H1 (cell line): ENCODE results near the gene NIPSNAP2. TPM values are rescaled to one million over a fixed set of nuclear protein-coding genes. Genes with fewer than 3 reads are reported as not detected.

Source experiments
- CTCF ChIA-PET: fragments of 300-600 bp; sonication (Branson Sonifier 250); formaldehyde crosslinking; loops from one replicate; lab custom pipeline; 2021; ENCODE audit not compliant: partially characterized antibody; lab: Charles Lee
- POLR2A ChIA-PET: fragments of 300-600 bp; sonication (Branson Sonifier 250); formaldehyde crosslinking; loops from one replicate; lab custom pipeline; 2021; ENCODE audit warnings: inconsistent platforms; ENCODE audit not compliant: partially characterized antibody; lab: Charles Lee
- DNase-seq, 2 experiments: peaks; one replicate each; pipeline versions ENCODE4 v3.0.0 to v3.0.0-alpha.2; 2010 to 2022; ENCODE audit warnings: low spot score in 2 of 2, low read depth in 1 of 2, mixed read lengths in 1 of 2
- FAIRE-seq: peaks from 2 replicates; lab custom pipeline; 2011; peaks lifted over from hg19 to GRCh38; lab: Jason Lieb, UNC
- H2AFZ ChIP-seq: 2 replicates; pipeline ENCODE4 v1.8.1; 2012; ENCODE audit warnings: low read length, inconsistent platforms
- H2AK5ac ChIP-seq: 2 replicates; pipeline ENCODE4 v1.6.1; 2013; ENCODE audit warnings: low read depth, low read length
- H2BK120ac ChIP-seq: replicated peaks from 2 replicates; pipeline ENCODE3; 2013; ENCODE audit warnings: low read depth, low read length, inconsistent platforms
- H2BK12ac ChIP-seq: 2 replicates; pipeline ENCODE4 v1.6.1; 2013; ENCODE audit warnings: low read depth, low read length
- H2BK15ac ChIP-seq: 2 replicates; pipeline ENCODE4 v1.6.1; 2013; ENCODE audit warnings: low read length
- H2BK20ac ChIP-seq: 2 replicates; pipeline ENCODE4 v1.6.1; 2013; ENCODE audit warnings: low read length
- H2BK5ac ChIP-seq: 2 replicates; pipeline ENCODE4 v1.6.1; 2013; ENCODE audit warnings: low read depth, low read length
- H3K14ac ChIP-seq: 2 replicates; pipeline ENCODE4 v1.6.1; 2013; ENCODE audit warnings: inconsistent platforms; ENCODE audit not compliant: insufficient read length
- H3K18ac ChIP-seq: 2 replicates; pipeline ENCODE4 v1.6.1; 2013; ENCODE audit warnings: low read length; ENCODE audit errors: extremely low read depth
- H3K23ac ChIP-seq: 2 replicates; pipeline ENCODE4 v1.6.1; 2013; ENCODE audit warnings: inconsistent platforms; ENCODE audit not compliant: insufficient read length
- H3K23me2 ChIP-seq: 2 replicates; pipeline ENCODE4 v1.6.1; 2013; ENCODE audit warnings: low read depth, low read length
- H3K27ac ChIP-seq: 2 replicates; pipeline ENCODE4 v1.6.1; 2011; ENCODE audit warnings: low read depth, low read length, inconsistent platforms
- H3K27me3 ChIP-seq, 4 experiments: replicated peaks in 1 of 4; 1 replicate in 1 of 4; 2 replicates in 3 of 4; pipeline versions ENCODE4 v1.6.1 to v1.8.1; 2011 to 2013; ENCODE audit warnings: low read length in 3 of 4, mild to moderate bottlenecking in 3 of 4, inconsistent platforms in 2 of 4, mixed read lengths in 2 of 4, moderate library complexity in 1 of 4; ENCODE audit not compliant: control insufficient read depth in 3 of 4, insufficient read depth in 3 of 4; ENCODE audit errors: extremely low read depth in 1 of 4
- H3K36me3 ChIP-seq, 4 experiments: 2 replicates each; pipeline versions ENCODE4 v1.6.1 to v1.8.1; 2011 to 2013; ENCODE audit warnings: mild to moderate bottlenecking in 4 of 4, low read length in 3 of 4, moderate library complexity in 2 of 4, control low read depth in 1 of 4, inconsistent platforms in 1 of 4; ENCODE audit not compliant: insufficient read depth in 4 of 4, control insufficient read depth in 2 of 4
- H3K4ac ChIP-seq: replicated peaks from 2 replicates; pipeline ENCODE3; 2013; ENCODE audit warnings: low read length, low read depth, mixed read lengths, inconsistent platforms; ENCODE audit not compliant: insufficient read length
- H3K4me1 ChIP-seq, 4 experiments: replicated peaks in 1 of 4; 1 replicate in 1 of 4; 2 replicates in 3 of 4; pipeline versions ENCODE4 v1.6.1 to v1.8.1; 2011 to 2013; ENCODE audit warnings: low read length in 3 of 4, inconsistent platforms in 2 of 4, mixed read lengths in 1 of 4; ENCODE audit not compliant: insufficient read depth in 4 of 4, control insufficient read depth in 3 of 4
- H3K4me2 ChIP-seq, 2 experiments: 2 replicates each; pipeline versions ENCODE4 v1.6.1 to v1.8.1; 2011 to 2013; ENCODE audit warnings: low read depth in 2 of 2, low read length in 2 of 2, control low read depth in 1 of 2, inconsistent platforms in 1 of 2, mild to moderate bottlenecking in 1 of 2; ENCODE audit not compliant: insufficient read depth in 1 of 2
- H3K4me3 ChIP-seq, 4 experiments: fragments of 200-600, 300-600 bp in 1 of 4; sonication (generic), shearing (Covaris generic), sonication (Bioruptor Twin) in 1 of 4; 2 replicates each; pipeline versions ENCODE4 v1.5.1 to v1.8.1; 2011 to 2016; ENCODE audit warnings: low read length in 4 of 4, low read depth in 3 of 4, control low read depth in 2 of 4, inconsistent platforms in 2 of 4, mild to moderate bottlenecking in 2 of 4, mixed read lengths in 1 of 4, moderate library complexity in 1 of 4; ENCODE audit not compliant: insufficient read depth in 2 of 4; ENCODE audit errors: extremely low read depth in 1 of 4
- H3K56ac ChIP-seq: replicated peaks from 2 replicates; pipeline ENCODE3; 2013; ENCODE audit warnings: low read depth, mild to moderate bottlenecking, mixed read lengths, low read length, inconsistent platforms; ENCODE audit not compliant: insufficient read length
- H3K79me1 ChIP-seq: 2 replicates; pipeline ENCODE4 v1.6.1; 2013; ENCODE audit warnings: low read depth, low read length, control low read depth
- H3K79me2 ChIP-seq, 2 experiments: 2 replicates each; pipeline versions ENCODE4 v1.6.1 to v1.8.1; 2012 to 2013; ENCODE audit warnings: low read length in 2 of 2, mild to moderate bottlenecking in 2 of 2, inconsistent platforms in 1 of 2; ENCODE audit not compliant: insufficient read depth in 2 of 2, control insufficient read depth in 1 of 2
- H3K9ac ChIP-seq, 4 experiments: replicated peaks in 1 of 4; 1 replicate in 1 of 4; 2 replicates in 3 of 4; pipeline versions ENCODE4 v1.6.1 to v1.8.1; 2011 to 2013; ENCODE audit warnings: low read depth in 3 of 4, low read length in 3 of 4, control low read depth in 2 of 4, mild to moderate bottlenecking in 2 of 4, moderate library complexity in 2 of 4, inconsistent platforms in 1 of 4; ENCODE audit errors: extremely low read depth in 1 of 4
- H3K9me3 ChIP-seq, 2 experiments: 2 replicates each; pipeline versions ENCODE4 v1.6.1 to v1.8.1; 2012 to 2013; ENCODE audit warnings: mild to moderate bottlenecking in 2 of 2, moderate library complexity in 2 of 2, control low read depth in 1 of 2, inconsistent platforms in 1 of 2, low read depth in 1 of 2, low read length in 1 of 2, mixed read lengths in 1 of 2; ENCODE audit not compliant: insufficient read depth in 2 of 2
- H4K20me1 ChIP-seq, 2 experiments: replicated peaks in 1 of 2; 2 replicates each; pipeline versions ENCODE3 to v1.8.1; 2011 to 2013; ENCODE audit warnings: inconsistent platforms in 2 of 2, low read length in 2 of 2, mild to moderate bottlenecking in 1 of 2; ENCODE audit not compliant: insufficient read depth in 2 of 2, control insufficient read depth in 1 of 2
- H4K5ac ChIP-seq: 2 replicates; pipeline ENCODE4 v1.6.1; 2013; ENCODE audit warnings: low read length, low read depth, mixed read lengths, inconsistent platforms; ENCODE audit not compliant: insufficient read length
- H4K8ac ChIP-seq: 2 replicates; pipeline ENCODE4 v1.8.0; 2013; ENCODE audit warnings: mild to moderate bottlenecking, moderate library complexity, low read length, inconsistent platforms; ENCODE audit not compliant: insufficient read depth; ENCODE audit errors: extremely low read depth
- H4K91ac ChIP-seq: replicated peaks from 2 replicates; pipeline ENCODE3; 2013; ENCODE audit warnings: low read length, mixed read lengths, inconsistent platforms; ENCODE audit not compliant: insufficient read length
- JUN ChIP-seq: IDR thresholded peaks from 2 replicates; pipeline ENCODE4 v1.6.1; 2011; ENCODE audit warnings: low read depth, mild to moderate bottlenecking, improper control_type of control experiment, low read length
- POLR2A ChIP-seq, 2 experiments: IDR thresholded peaks; 1 replicate in 1 of 2; 2 replicates in 1 of 2; pipeline ENCODE4 v1.6.1; 2011; ENCODE audit warnings: low read depth in 2 of 2, low read length in 2 of 2, mild to moderate bottlenecking in 2 of 2; ENCODE audit errors: control extremely low read depth in 1 of 2
- WGBS, 2 experiments: shearing (Covaris generic) in 1 of 2; methylation state at CpG; one replicate each; pipeline versions ENCODE4 v1.1.6 to v1.1.7; 2013 to 2015; ENCODE audit warnings: low lambda C conversion rate in 2 of 2, mixed read lengths in 2 of 2, inconsistent platforms in 1 of 2, low coverage in 1 of 2, missing lambda C conversion rate in 1 of 2; ENCODE audit not compliant: insufficient replicate concordance in 2 of 2, insufficient coverage in 1 of 2, insufficient read length in 1 of 2; ENCODE audit errors: extremely low coverage in 1 of 2, missing lambda C conversion rate in 1 of 2; 5-methylcytosine and 5-hydroxymethylcytosine counted together
- polyA plus RNA-seq, 7 experiments: library from polyadenylated mRNA; depleted of rRNA in 3 of 7; stranded (reverse) in 5 of 7; unstranded in 2 of 7; fragments of >200 nt in 5 of 7; fragments of 200-250 nt in 2 of 7; gene quantifications; 1 replicate in 5 of 7; 2 replicates in 1 of 7; 4 replicates in 1 of 7; pipeline versions ENCODE4 v1.2.1 to v1.2.3, GENCODE V29; 2011 to 2013; ENCODE audit warnings: missing spikeins in 2 of 7, mixed read lengths in 2 of 7
- total RNA-seq: library from RNA; stranded (reverse); fragmentation: NEBNext Ultra II Directional; extraction: Animal tissue kit (Norgen Biotek cat#: 25700); gene quantifications from 2 replicates; pipeline ENCODE4 v1.2.1, GENCODE V29; 2021

Gene NIPSNAP2
- total and polyA plus RNA-seq, 2 of the 8 experiments (the other 6 are each of a cell fraction or from before 2014, with no cell fraction given), result 31.1 to 45.2 TPM

DNA sequence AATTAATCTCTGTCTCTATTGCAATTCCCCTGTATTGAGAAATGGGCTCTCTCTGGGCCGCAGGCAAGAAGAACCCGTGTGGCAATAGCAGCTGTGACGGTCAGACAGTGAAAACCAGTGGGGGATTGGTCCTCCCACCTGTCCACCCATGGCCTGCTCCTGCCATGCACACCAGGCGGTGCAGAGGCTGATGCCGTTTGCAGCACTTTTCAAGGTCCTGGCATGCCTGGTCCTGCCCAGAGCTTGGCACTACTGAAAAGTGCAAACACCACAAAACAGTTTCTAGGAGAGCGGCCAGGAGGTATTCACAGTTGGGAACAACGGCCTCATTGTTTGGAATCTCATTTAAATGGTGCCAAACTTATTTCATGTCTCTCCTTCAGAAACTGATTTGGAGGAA is 45.3 kb downstream of the NIPSNAP2 start:
- H4K91ac ChIP-seq, result no peak overlapping the region
- CTCF ChIA-PET, result no interaction called here
- H3K27ac ChIP-seq, result no peak overlapping the region

More for the DNA sequence above, 45.3 kb downstream of the NIPSNAP2 start:
- H2BK120ac ChIP-seq, result no peak overlapping the region
- TF ChIP-seq JUN (no peak), POLR2A (IDR thresholded peaks at IDR 0.05; ENCODE audit: control extremely low read depth in 1 of 2, low read depth in 2 of 2, low read length in 2 of 2) (peak in 1 of 2 experiments; percentile 26; a peak in 1 of 3 replicates)
- no peak overlapping the region for H3K4me2 ChIP-seq
- no peaks in the 10 kb centered on the region for H3K9me3 ChIP-seq
- FAIRE-seq (no peak), DNase-seq (no peak)
- H3K23ac ChIP-seq, result no peak overlapping the region
- H3K9ac ChIP-seq, result no peak overlapping the region
- H2BK15ac ChIP-seq, result no peak overlapping the region
- H4K8ac ChIP-seq, result no peak overlapping the region
- H2BK12ac ChIP-seq, result no peak overlapping the region
- H2AFZ ChIP-seq, result no peak overlapping the region
- no peak overlapping the region for H2BK5ac ChIP-seq
- H3K14ac ChIP-seq, result no peak overlapping the region
- H4K20me1 ChIP-seq, result no peaks in the 10 kb centered on the region
- H3K27me3 ChIP-seq, result no peaks in the 10 kb centered on the region; a peak in 1 of 7 replicates
- POLR2A ChIA-PET, result interaction anchor here (1.1 to 40.8 kb wide), 6 partner anchors 9 to 83 kb away, joined by 3 to 869 read pairs (median 5); partner anchors contain the start of genes CCT6A, PSPH and SUMF2
- no peak overlapping the region for H3K4me3 ChIP-seq
- H3K18ac ChIP-seq, result no peak overlapping the region
- no peak overlapping the region for H3K56ac ChIP-seq
- no peaks in the 10 kb centered on the region for H3K79me2 ChIP-seq
- H3K79me1 ChIP-seq, result no peaks in the 10 kb centered on the region
- 90% methylated on average over 7 of the region's 7 CpGs; no CpG with 5 or more reads in 1 of the 2 experiments for WGBS, 2 experiments
- no peaks in the 10 kb centered on the region for H3K4me1 ChIP-seq
- no peak overlapping the region for H3K4ac ChIP-seq
- H3K36me3 ChIP-seq, result peaks cover 0 to 24% (median 15%) of the 10 kb centered on the region in 4 experiments; a peak in 5 of 8 replicates
- no peaks in the 10 kb centered on the region for H3K23me2 ChIP-seq
- H4K5ac ChIP-seq, result no peak overlapping the region
- no peak overlapping the region for H2AK5ac ChIP-seq
- H2BK20ac ChIP-seq, result no peak overlapping the region
